Measurements from ENCODE around the gene CLOCK.

GRCh38 chr4:55503169-55503568 is 43.5 kb downstream of the CLOCK start:
- no peak for TF ChIP-seq POLR2AphosphoS5 (IDR thresholded peaks at IDR 0.05; ENCODE audit: low read depth, low read length)
- TF ChIP-seq POLR2A (IDR thresholded peaks at IDR 0.05; ENCODE audit: low read depth, low read length): no peak
- no peak for TF ChIP-seq TAF1 (IDR thresholded peaks at IDR 0.05; ENCODE audit: low read depth, low read length)
- TF ChIP-seq PAX5 (IDR thresholded peaks at IDR 0.05; ENCODE audit: insufficient read depth, low read length, severe bottlenecking): no peak
- no peak for TF ChIP-seq SPI1 (IDR thresholded peaks at IDR 0.05; ENCODE audit: low read depth, low read length)
- TF ChIP-seq POU2F2 (IDR thresholded peaks at IDR 0.05; ENCODE audit: low read depth, low read length): no peak

Measured in GM12891 (cell line).